BJ (cell line): ENCODE data around the gene LPAR2. TPM values are rescaled to one million over a fixed set of nuclear protein-coding genes. Genes with fewer than 3 reads are reported as not detected.
"Not testable (repeated sequence)": the region's sequence is repeated elsewhere in the genome, so short reads cannot be mapped to it uniquely, and the experiment has no call there.

Experiments used
- CTCF ChIA-PET: fragments of 350-600 bp; formaldehyde crosslinking; extraction: SDS; loops from one replicate; lab custom pipeline; 2021; ENCODE audit warnings: antibody characterized with exemption, inconsistent platforms; lab: Yijun Ruan, JAX
- POLR2A ChIA-PET: fragments of 300-600 bp; sonication (Branson Sonifier 250); formaldehyde crosslinking; extraction: SDS; loops from one replicate; lab custom pipeline; 2021; ENCODE audit warnings: antibody characterized with exemption; lab: Charles Lee
- DNase-seq: peaks from one replicate; pipeline ENCODE4 v3.0.0-alpha.2; 2011; ENCODE audit warnings: low read depth
- H3K27me3 ChIP-seq: 2 replicates; pipeline ENCODE4 v1.6.0; 2011; ENCODE audit warnings: low read length; ENCODE audit not compliant: control insufficient read depth, insufficient read depth
- H3K36me3 ChIP-seq: 2 replicates; pipeline ENCODE4 v1.5.1; 2011; ENCODE audit warnings: low read length; ENCODE audit not compliant: control insufficient read depth, insufficient read depth
- H3K4me3 ChIP-seq: 2 replicates; pipeline ENCODE4 v1.5.1; 2011; ENCODE audit warnings: low read depth, mild to moderate bottlenecking, control low read depth, low read length
- polyA plus RNA-seq: library from polyadenylated mRNA; depleted of rRNA; stranded (reverse); fragments of >200 nt; gene quantifications from 2 replicates; pipeline ENCODE4 v1.2.3, GENCODE V29; 2011
- TF ChIP-seq, protein P1 (sequence below): IDR thresholded peaks from 2 replicates; pipeline ENCODE4 v1.5.1; 2011; ENCODE audit warnings: low read depth, mild to moderate bottlenecking, control low read depth, inconsistent platforms, low read length, moderate library complexity; ENCODE audit not compliant: insufficient read depth

The LPAR2 gene
- polyA plus RNA-seq, 1 experiment, result 2.1 TPM

DNA sequence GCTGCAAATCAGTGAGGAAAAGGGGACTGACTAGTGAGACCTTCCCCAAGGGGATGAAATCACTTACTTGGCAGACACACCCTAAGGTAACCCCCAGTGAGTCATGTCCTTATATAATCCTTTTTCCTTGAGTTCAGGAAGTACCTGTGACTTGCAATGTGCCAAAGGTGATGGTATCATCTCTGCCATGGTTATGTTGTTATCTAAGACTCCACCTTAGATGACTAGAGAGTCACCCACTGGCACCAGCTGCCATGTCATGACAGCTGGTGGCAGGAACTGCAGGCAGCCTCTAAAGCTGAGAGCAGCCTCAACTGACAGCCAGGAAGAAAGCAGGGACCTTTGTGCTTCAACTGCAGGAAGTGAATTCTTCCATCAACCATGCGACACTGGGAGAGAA is 22.0 kb downstream of the LPAR2 start:
- TF ChIP-seq, protein P1, sequence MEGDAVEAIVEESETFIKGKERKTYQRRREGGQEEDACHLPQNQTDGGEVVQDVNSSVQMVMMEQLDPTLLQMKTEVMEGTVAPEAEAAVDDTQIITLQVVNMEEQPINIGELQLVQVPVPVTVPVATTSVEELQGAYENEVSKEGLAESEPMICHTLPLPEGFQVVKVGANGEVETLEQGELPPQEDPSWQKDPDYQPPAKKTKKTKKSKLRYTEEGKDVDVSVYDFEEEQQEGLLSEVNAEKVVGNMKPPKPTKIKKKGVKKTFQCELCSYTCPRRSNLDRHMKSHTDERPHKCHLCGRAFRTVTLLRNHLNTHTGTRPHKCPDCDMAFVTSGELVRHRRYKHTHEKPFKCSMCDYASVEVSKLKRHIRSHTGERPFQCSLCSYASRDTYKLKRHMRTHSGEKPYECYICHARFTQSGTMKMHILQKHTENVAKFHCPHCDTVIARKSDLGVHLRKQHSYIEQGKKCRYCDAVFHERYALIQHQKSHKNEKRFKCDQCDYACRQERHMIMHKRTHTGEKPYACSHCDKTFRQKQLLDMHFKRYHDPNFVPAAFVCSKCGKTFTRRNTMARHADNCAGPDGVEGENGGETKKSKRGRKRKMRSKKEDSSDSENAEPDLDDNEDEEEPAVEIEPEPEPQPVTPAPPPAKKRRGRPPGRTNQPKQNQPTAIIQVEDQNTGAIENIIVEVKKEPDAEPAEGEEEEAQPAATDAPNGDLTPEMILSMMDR, result no peak
- no peak overlapping the region for H3K4me3 ChIP-seq
- H3K27me3 ChIP-seq, result no peaks in the 10 kb centered on the region
- CTCF ChIA-PET, result no interaction called here
- no peak for DNase-seq
- no peaks in the 10 kb centered on the region for H3K36me3 ChIP-seq
- POLR2A ChIA-PET, result no interaction called here

DNA sequence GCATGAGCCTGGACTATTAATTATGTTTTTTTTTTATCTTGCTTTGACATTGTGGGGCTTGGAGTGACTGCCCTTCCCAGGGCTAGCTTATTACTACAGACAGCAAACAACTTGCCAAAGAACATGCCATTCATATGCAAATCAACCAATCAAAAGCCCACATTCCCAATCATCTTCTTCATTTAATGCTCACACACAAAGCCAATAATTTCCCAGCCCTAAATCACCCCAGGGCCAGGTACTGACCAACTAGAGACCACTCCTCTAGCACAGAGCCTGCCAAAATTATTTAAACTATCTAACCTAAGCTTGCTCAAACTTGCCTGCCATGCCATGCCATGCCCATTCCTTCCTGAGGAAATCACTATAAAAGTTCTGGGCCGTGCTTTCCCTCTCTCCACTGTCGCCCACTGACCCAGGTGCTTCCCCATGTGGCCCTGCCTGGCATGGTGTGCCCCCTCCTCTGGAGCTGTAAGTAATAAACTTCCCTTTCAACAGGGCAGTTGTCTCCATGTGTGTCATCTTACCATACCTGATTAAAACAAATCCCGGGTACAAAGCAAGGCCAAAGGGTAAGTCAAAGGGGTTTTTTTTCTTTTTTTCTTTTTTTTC is 25.2 kb downstream of the LPAR2 start:
- Histone ChIP-seq H3K4me3 (no peak overlapping the region), H3K27me3 (no peaks in the 10 kb centered on the region), H3K36me3 (no peaks in the 10 kb centered on the region)
- POLR2A ChIA-PET, result interaction anchor here (0.6 kb wide), 1 partner anchor 11 kb away, joined by 8 read pairs; no protein-coding TSS in a partner anchor
- TF ChIP-seq, protein P1, result no peak
- CTCF ChIA-PET, result interaction anchor here (0.8 kb wide), 1 partner anchor 113 kb away, joined by 3 read pairs; no protein-coding TSS in a partner anchor
- no peak for DNase-seq

DNA sequence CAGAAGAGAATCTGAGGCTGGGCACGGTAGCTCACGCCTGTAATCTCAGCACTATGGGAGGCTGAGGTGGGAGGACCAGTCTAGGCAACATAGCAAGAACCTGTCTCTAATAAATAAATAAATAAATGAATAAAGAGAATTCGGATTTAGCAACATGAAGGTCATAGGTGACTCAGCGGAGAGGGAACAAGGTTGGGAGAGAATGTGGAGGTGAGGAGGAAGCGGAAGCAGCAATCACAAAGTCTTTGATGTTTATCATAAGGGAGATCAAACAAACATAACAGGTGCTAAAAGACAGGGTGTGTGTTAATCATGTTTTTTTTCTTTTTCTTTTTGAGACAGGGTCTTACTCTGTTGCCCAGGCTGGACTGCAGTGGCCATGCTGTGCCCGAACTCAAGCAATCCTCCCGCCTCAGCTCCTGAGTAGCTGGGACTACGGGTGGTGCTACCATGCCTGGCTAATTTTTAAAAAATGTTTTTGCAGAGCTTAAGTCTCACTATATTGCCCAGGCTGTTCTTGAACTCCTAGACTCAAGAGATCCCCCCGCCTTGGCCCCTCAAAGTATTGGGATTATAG is 25.8 kb downstream of the LPAR2 start:
- H3K27me3 ChIP-seq, result no peaks in the 10 kb centered on the region
- ChIA-PET POLR2A (interaction anchor here (0.6 kb wide), 1 partner anchor 11 kb away, joined by 8 read pairs; no protein-coding TSS in a partner anchor), CTCF (interaction anchor here (0.8 kb wide), 1 partner anchor 112 kb away, joined by 3 read pairs; no protein-coding TSS in a partner anchor)
- no peaks in the 10 kb centered on the region for H3K36me3 ChIP-seq
- DNase-seq, result no peak
- TF ChIP-seq, protein P1, result no peak
- H3K4me3 ChIP-seq, result no peak overlapping the region

DNA sequence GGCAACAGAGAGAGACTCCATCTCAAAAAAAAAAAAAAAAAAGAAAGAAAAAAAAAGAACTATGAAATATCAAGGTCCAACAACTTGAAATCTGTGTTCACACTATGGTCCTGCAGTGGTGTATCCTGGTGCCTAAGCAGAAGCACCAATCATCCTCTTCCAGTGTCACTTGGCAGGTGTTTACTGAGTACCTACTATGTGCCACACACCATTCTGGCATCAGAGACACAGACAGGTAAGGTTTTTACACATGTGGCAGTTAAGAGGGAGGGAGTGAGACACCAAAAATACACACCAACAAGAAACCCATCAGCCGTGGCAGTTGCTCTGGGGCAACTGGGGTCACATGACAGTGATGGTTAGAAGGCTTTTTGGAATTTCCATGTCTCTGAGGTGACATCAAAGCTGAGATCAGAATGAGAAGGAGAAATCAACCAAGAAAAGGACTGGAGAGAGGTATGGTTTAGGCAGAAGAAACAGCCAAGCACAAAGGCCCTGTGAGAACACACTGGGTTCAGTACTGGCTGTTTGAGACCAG is 27.2 kb downstream of the LPAR2 start:
- TF ChIP-seq, protein P1, result no peak
- DNase-seq, result no peak
- ChIA-PET CTCF (no interaction called here), POLR2A (no interaction called here)
- H3K36me3 ChIP-seq, result no peaks in the 10 kb centered on the region
- H3K27me3 ChIP-seq, result no peaks in the 10 kb centered on the region
- H3K4me3 ChIP-seq, result no peak overlapping the region

DNA sequence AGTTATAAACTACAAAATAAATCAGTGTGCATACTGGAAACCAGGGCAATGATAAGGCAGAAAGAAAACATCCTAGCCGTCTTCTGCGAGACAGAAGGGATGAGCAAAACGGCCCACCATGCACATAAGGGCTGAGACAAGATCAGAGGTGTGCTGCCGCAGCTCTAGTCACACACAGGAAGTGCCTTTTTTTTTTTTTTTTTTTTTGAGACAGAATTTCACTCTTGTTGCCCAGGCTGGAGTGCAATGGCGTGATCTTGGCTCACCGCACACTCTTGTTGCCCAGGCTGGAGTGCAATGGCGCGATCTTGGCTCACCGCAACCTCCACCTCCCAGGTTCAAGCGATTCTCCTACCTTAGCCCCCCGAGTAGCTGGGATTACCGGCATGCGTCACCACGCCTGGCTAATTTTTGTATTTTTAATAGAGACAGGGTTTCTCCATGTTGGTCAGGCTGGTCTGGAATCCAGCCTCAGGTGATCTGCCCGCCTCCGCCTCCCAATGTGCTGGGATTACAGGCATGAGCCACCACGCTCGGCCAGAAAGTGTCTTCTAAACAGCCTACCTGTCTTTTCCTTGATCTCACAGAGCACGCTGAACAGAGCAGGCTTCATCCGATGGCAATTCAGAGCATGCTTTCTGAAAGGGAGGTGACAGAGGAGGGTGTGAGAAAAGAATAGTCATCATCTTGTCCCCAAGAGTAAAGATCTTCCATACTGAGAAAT is 29.1 kb downstream of the LPAR2 start:
- H3K4me3 ChIP-seq, H3K27me3 ChIP-seq, DNase-seq, H3K36me3 ChIP-seq, CTCF ChIA-PET, POLR2A ChIA-PET: not testable (repeated sequence)
